Mesenchymal stem cell (in vitro differentiated cells and primary cell): Measurements from ENCODE around the gene ALKBH6.

Experiments
- DNase-seq: peaks from one replicate; pipeline ENCODE4 v3.0.0-alpha.2; 2013
- H2AFZ ChIP-seq: one replicate; pipeline ENCODE4 v1.6.1; 2013; ENCODE audit warnings: low read depth, mild to moderate bottlenecking, control low read depth, inconsistent platforms, low read length, moderate library complexity
- H2AK5ac ChIP-seq: 2 replicates; pipeline ENCODE4 v1.6.1; 2013; ENCODE audit warnings: low read length, moderate library complexity, mild to moderate bottlenecking, inconsistent platforms; ENCODE audit not compliant: severe bottlenecking
- H2BK120ac ChIP-seq: one replicate; pipeline ENCODE4 v1.6.1; 2013; ENCODE audit warnings: low read depth, mild to moderate bottlenecking, inconsistent platforms, low read length, moderate library complexity
- H2BK12ac ChIP-seq, 2 experiments: one replicate each; pipeline ENCODE4 v1.6.1; 2013; ENCODE audit warnings: inconsistent platforms in 2 of 2, low read length in 2 of 2, mild to moderate bottlenecking in 2 of 2, moderate library complexity in 2 of 2, control low read depth in 1 of 2
- H2BK15ac ChIP-seq: one replicate; pipeline ENCODE4 v1.6.1; 2013; ENCODE audit warnings: mild to moderate bottlenecking, low read depth, inconsistent platforms; ENCODE audit not compliant: poor library complexity, severe bottlenecking
- H2BK5ac ChIP-seq: 2 replicates; pipeline ENCODE4 v1.6.1; 2013; ENCODE audit warnings: low read depth, mild to moderate bottlenecking, low read length, control low read depth, inconsistent platforms; ENCODE audit not compliant: poor library complexity, severe bottlenecking
- H3K14ac ChIP-seq, 2 experiments: one replicate each; pipeline ENCODE4 v1.6.1; 2013; ENCODE audit warnings: inconsistent platforms in 2 of 2, low read length in 2 of 2, control low read depth in 1 of 2, mild to moderate bottlenecking in 1 of 2, moderate library complexity in 1 of 2
- H3K18ac ChIP-seq, 2 experiments: one replicate each; pipeline ENCODE4 v1.6.1; 2013; ENCODE audit warnings: inconsistent platforms in 2 of 2, low read length in 2 of 2, control low read depth in 1 of 2, low read depth in 1 of 2, mild to moderate bottlenecking in 1 of 2
- H3K23ac ChIP-seq, 2 experiments: one replicate each; pipeline ENCODE4 v1.6.1; 2013; ENCODE audit warnings: inconsistent platforms in 2 of 2, low read length in 2 of 2, mild to moderate bottlenecking in 2 of 2, moderate library complexity in 2 of 2, control low read depth in 1 of 2
- H3K27ac ChIP-seq: 2 replicates; pipeline ENCODE4 v1.5.1; 2013; ENCODE audit warnings: mild to moderate bottlenecking, moderate library complexity, low read length, control low read depth, inconsistent platforms; ENCODE audit not compliant: poor library complexity, severe bottlenecking
- H3K27me3 ChIP-seq, 2 experiments: 2 replicates each; pipeline versions ENCODE4 v1.6.1 to v1.7.0; 2013; ENCODE audit warnings: low read length in 2 of 2, mild to moderate bottlenecking in 2 of 2, moderate library complexity in 2 of 2, control low read depth in 1 of 2, inconsistent platforms in 1 of 2; ENCODE audit not compliant: control insufficient read depth in 1 of 2, insufficient read depth in 1 of 2
- H3K36me3 ChIP-seq, 2 experiments: 2 replicates each; pipeline versions ENCODE4 v1.6.1 to v1.7.0; 2013; ENCODE audit warnings: low read length in 2 of 2, control low read depth in 1 of 2, inconsistent platforms in 1 of 2, low read depth in 1 of 2, mild to moderate bottlenecking in 1 of 2; ENCODE audit not compliant: insufficient read depth in 2 of 2, control insufficient read depth in 1 of 2
- H3K4ac ChIP-seq, 2 experiments: one replicate each; pipeline ENCODE4 v1.6.1; 2013; ENCODE audit warnings: inconsistent platforms in 2 of 2, low read length in 2 of 2, mild to moderate bottlenecking in 2 of 2, moderate library complexity in 2 of 2, control low read depth in 1 of 2, low read depth in 1 of 2
- H3K4me1 ChIP-seq: 2 replicates; pipeline ENCODE4 v1.6.1; 2013; ENCODE audit warnings: low read depth, low read length, control low read depth; ENCODE audit not compliant: control insufficient read depth, insufficient read depth
- H3K4me2 ChIP-seq: 2 replicates; pipeline ENCODE4 v1.6.1; 2013; ENCODE audit warnings: low read length, mild to moderate bottlenecking, inconsistent platforms; ENCODE audit not compliant: poor library complexity, severe bottlenecking
- H3K4me3 ChIP-seq, 2 experiments: 2 replicates each; pipeline versions ENCODE4 v1.5.1 to v1.7.0; 2013; ENCODE audit warnings: low read length in 2 of 2, mild to moderate bottlenecking in 2 of 2, control low read depth in 1 of 2, low read depth in 1 of 2; ENCODE audit not compliant: insufficient read depth in 1 of 2
- H3K79me1 ChIP-seq: replicated peaks from 2 replicates; pipeline ENCODE4 v1.6.1; 2013; ENCODE audit warnings: mild to moderate bottlenecking, control low read depth, low read length, inconsistent platforms; ENCODE audit not compliant: poor library complexity, severe bottlenecking
- H3K9ac ChIP-seq: 2 replicates; pipeline ENCODE4 v1.7.0; 2013; ENCODE audit warnings: mild to moderate bottlenecking, low read length, moderate library complexity
- H3K9me3 ChIP-seq: 2 replicates; pipeline ENCODE4 v1.7.0; 2013; ENCODE audit warnings: mild to moderate bottlenecking, low read length; ENCODE audit not compliant: control insufficient read depth
- H4K8ac ChIP-seq: one replicate; pipeline ENCODE4 v1.6.1; 2013; ENCODE audit warnings: inconsistent platforms, mild to moderate bottlenecking, low read length, moderate library complexity
- H4K91ac ChIP-seq: one replicate; pipeline ENCODE4 v1.6.1; 2013; ENCODE audit warnings: mild to moderate bottlenecking, low read length, inconsistent platforms
- WGBS: methylation state at CpG from one replicate; pipeline ENCODE4 v1.1.7; 2013; ENCODE audit warnings: mixed read lengths; 5-methylcytosine and 5-hydroxymethylcytosine counted together

The ALKBH6 gene

GRCh38 chr19:35978832-35979365, 35.1 kb downstream of the ALKBH6 start:
- H3K23ac ChIP-seq: no peak overlapping the region
- H2BK12ac ChIP-seq: no peak overlapping the region
- no peaks in the 10 kb centered on the region for H3K9me3 ChIP-seq
- H3K4me1 ChIP-seq: no peaks in the 10 kb centered on the region
- H2AFZ ChIP-seq: no peak overlapping the region
- no peaks in the 10 kb centered on the region for H3K36me3 ChIP-seq
- H2AK5ac ChIP-seq: no peak overlapping the region
- no peak overlapping the region for H2BK15ac ChIP-seq
- no peak overlapping the region for H3K4me3 ChIP-seq
- H3K9ac ChIP-seq: no peak overlapping the region
- WGBS: 70% methylated on average over 20 of the region's 20 CpGs
- no peak overlapping the region for H3K4ac ChIP-seq
- no peaks in the 10 kb centered on the region for H3K79me1 ChIP-seq
- DNase-seq: no peak
- peaks cover 19 to 53% of the 10 kb centered on the region in 2 experiments for H3K27me3 ChIP-seq
- H3K27ac ChIP-seq: no peak overlapping the region
- H3K4me2 ChIP-seq: no peak overlapping the region
- H2BK5ac ChIP-seq: no peak overlapping the region
- no peak overlapping the region for H3K14ac ChIP-seq
- no peak overlapping the region for H2BK120ac ChIP-seq
- H4K8ac ChIP-seq: no peak overlapping the region
- H3K18ac ChIP-seq: no peak overlapping the region
- H4K91ac ChIP-seq: no peak overlapping the region

- Histone ChIP-seq H3K27me3 (peaks cover 19 to 47% of the 10 kb centered on the region in 2 experiments), H3K36me3 (no peaks in the 10 kb centered on the region), H3K27ac (no peak overlapping the region), H3K18ac (no peak overlapping the region), H3K4me1 (no peaks in the 10 kb centered on the region), H3K4me3 (no peak overlapping the region), H3K23ac (no peak overlapping the region), H2AFZ (no peak overlapping the region), H3K4me2 (no peak overlapping the region), H2BK15ac (no peak overlapping the region), H3K9me3 (no peaks in the 10 kb centered on the region), H2BK5ac (no peak overlapping the region), H3K14ac (no peak overlapping the region), H2BK12ac (no peak overlapping the region), H3K4ac (no peak overlapping the region), H2AK5ac (no peak overlapping the region), H3K79me1 (no peaks in the 10 kb centered on the region), H3K9ac (no peak overlapping the region), H2BK120ac (no peak overlapping the region), H4K91ac (no peak overlapping the region), H4K8ac (no peak overlapping the region)
- WGBS: 72% methylated on average over 5 of the region's 5 CpGs
- no peak for DNase-seq
Measured at GRCh38 chr19:35978271-35978670, 35.7 kb downstream of the ALKBH6 start.

GRCh38 chr19:35977446-35978222, 36.4 kb downstream of the ALKBH6 start:
- Histone ChIP-seq H3K27ac (no peak overlapping the region), H2AK5ac (no peak overlapping the region), H2BK120ac (no peak overlapping the region), H3K23ac (no peak overlapping the region), H3K4me3 (no peak overlapping the region), H3K27me3 (peaks cover 14 to 46% of the 10 kb centered on the region in 2 experiments), H3K4me2 (no peak overlapping the region), H2BK15ac (no peak overlapping the region), H3K79me1 (no peaks in the 10 kb centered on the region), H3K9me3 (no peaks in the 10 kb centered on the region), H3K9ac (no peak overlapping the region), H2AFZ (no peak overlapping the region), H3K4me1 (no peaks in the 10 kb centered on the region), H3K4ac (no peak overlapping the region), H4K8ac (no peak overlapping the region), H2BK12ac (no peak overlapping the region), H3K18ac (no peak overlapping the region), H2BK5ac (no peak overlapping the region), H3K36me3 (no peaks in the 10 kb centered on the region), H3K14ac (no peak overlapping the region), H4K91ac (no peak overlapping the region)
- no peak for DNase-seq
- WGBS: 57% methylated on average over 14 of the region's 14 CpGs

- Histone ChIP-seq H3K36me3 (no peaks in the 10 kb centered on the region), H3K9ac (no peak overlapping the region), H3K4me2 (no peak overlapping the region), H2BK5ac (no peak overlapping the region), H2BK15ac (no peak overlapping the region), H3K27ac (no peak overlapping the region), H3K4me1 (no peaks in the 10 kb centered on the region), H2AFZ (no peak overlapping the region), H3K23ac (no peak overlapping the region), H3K18ac (no peak overlapping the region), H4K91ac (no peak overlapping the region), H3K9me3 (no peaks in the 10 kb centered on the region), H3K4ac (no peak overlapping the region), H2BK12ac (no peak overlapping the region), H3K27me3 (peaks cover 8 to 30% of the 10 kb centered on the region in 2 experiments), H2AK5ac (no peak overlapping the region), H3K4me3 (no peak overlapping the region), H3K79me1 (no peaks in the 10 kb centered on the region), H3K14ac (no peak overlapping the region), H4K8ac (no peak overlapping the region), H2BK120ac (no peak overlapping the region)
- peak; percentile 40 for DNase-seq
- 29% methylated on average over 2 of the region's 5 CpGs for WGBS
Measured at GRCh38 chr19:35975608-35976214, 38.3 kb downstream of the ALKBH6 start.
